Measurements from ENCODE around the gene NOXO1. TPM values are rescaled to one million over a fixed set of nuclear protein-coding genes. Genes with fewer than 3 reads are reported as not detected.

Gene NOXO1
- total RNA-seq, 1 donor from 2014 or later: not detected

- no peaks in the 10 kb centered on the region for H3K9me3 ChIP-seq
- intact Hi-C loops (cut with DNase I): no loop called here
- no peaks in the 10 kb centered on the region for H3K27me3 ChIP-seq
- H3K4me1 ChIP-seq: peaks cover 0 to under 1% of the 10 kb centered on the region in 2 donors
- TF ChIP-seq CTCF (IDR thresholded peaks at IDR 0.05): no peak
- no peak overlapping the region for H3K27ac ChIP-seq
- peaks cover 48 to 61% of the 10 kb centered on the region in 2 donors for H3K36me3 ChIP-seq
- no peak overlapping the region for H3K4me3 ChIP-seq
- DNase-seq (ENCODE audit: low spot score in 2 of 2): no peak
Measured at GRCh38 chr16:1997494-1998359, 16.5 kb upstream of the NOXO1 start.

- H3K27me3 ChIP-seq: peaks cover 16% of the 10 kb centered on the region
- no peak for TF ChIP-seq CTCF (IDR thresholded peaks at IDR 0.05)
- DNase-seq (ENCODE audit: low spot score in 2 of 2): no peak
- H3K27ac ChIP-seq: no peak overlapping the region
- intact Hi-C loops (cut with DNase I): no loop called here
- peaks cover 13 to 23% of the 10 kb centered on the region in 2 donors for H3K4me1 ChIP-seq
- H3K36me3 ChIP-seq: peaks cover 11 to 21% of the 10 kb centered on the region in 2 donors
- H3K9me3 ChIP-seq: no peaks in the 10 kb centered on the region
- no peak overlapping the region for H3K4me3 ChIP-seq
Measured at GRCh38 chr16:1993731-1994131, 12.5 kb upstream of the NOXO1 start.

GRCh38 chr16:1992704-1993317 lies 11.5 kb upstream of the NOXO1 start:
- peaks cover 13 to 23% of the 10 kb centered on the region in 2 donors for H3K4me1 ChIP-seq
- peak overlapping the region; percentile 54 to 65 for H3K4me3 ChIP-seq

GRCh38 chr16:1991948-1992703 lies 10.9 kb upstream of the NOXO1 start:
- no peak for TF ChIP-seq CTCF (IDR thresholded peaks at IDR 0.05)
- peak overlapping the region; percentile 54 to 65 for H3K4me3 ChIP-seq
- peaks cover 0 to 5% of the 10 kb centered on the region in 2 donors for H3K36me3 ChIP-seq
- H3K27me3 ChIP-seq: peaks cover 16% of the 10 kb centered on the region
- intact Hi-C loops (cut with DNase I): no loop called here
- peaks cover 13 to 23% of the 10 kb centered on the region in 2 donors for H3K4me1 ChIP-seq
- no peak overlapping the region for H3K27ac ChIP-seq
- peak; percentile 75 to 93 for DNase-seq (ENCODE audit: low spot score in 2 of 2)
- no peaks in the 10 kb centered on the region for H3K9me3 ChIP-seq

More at GRCh38 chr16:1992704-1993317, 11.5 kb upstream of the NOXO1 start:
- no peak for DNase-seq (ENCODE audit: low spot score in 2 of 2)
- Histone ChIP-seq H3K9me3 (no peaks in the 10 kb centered on the region), H3K27ac (no peak overlapping the region), H3K27me3 (peaks cover 16% of the 10 kb centered on the region), H3K36me3 (peaks cover 2 to 12% of the 10 kb centered on the region in 2 donors)
- intact Hi-C loops (cut with DNase I): no loop called here
- no peak for TF ChIP-seq CTCF (IDR thresholded peaks at IDR 0.05)

GRCh38 chr16:1991588-1991947 lies 10.3 kb upstream of the NOXO1 start:
- H3K27ac ChIP-seq: no peak overlapping the region
- no peaks in the 10 kb centered on the region for H3K9me3 ChIP-seq
- peaks cover 13 to 23% of the 10 kb centered on the region in 2 donors for H3K4me1 ChIP-seq
- H3K4me3 ChIP-seq: peak overlapping the region; percentile 54 to 65
- H3K36me3 ChIP-seq: peaks cover under 1 to 3% of the 10 kb centered on the region in 2 donors
- no peak for DNase-seq (ENCODE audit: low spot score in 2 of 2)
- no peak for TF ChIP-seq CTCF (IDR thresholded peaks at IDR 0.05)
- H3K27me3 ChIP-seq: peaks cover 16% of the 10 kb centered on the region
- intact Hi-C loops (cut with DNase I): no loop called here

Measured in ascending aorta (tissue), 2 donors.